HG02759 (cell line): ENCODE measurements around the gene TVP23A.
"Not testable (repeated sequence)": the region's sequence is repeated elsewhere in the genome, so short reads cannot be mapped to it uniquely, and the experiment has no call there.

Source experiments
- ATAC-seq: cut with Tn5 transposase; IDR thresholded peaks from one replicate; pipeline ENCODE4 v1.9.1; 2021; ENCODE audit warnings: mild to moderate bottlenecking, moderate library complexity; ENCODE audit not compliant: unreplicated experiment

TVP23A gene

GRCh38 chr16:10836174-10836853, 17.7 kb upstream of the TVP23A start:
- no peak for ATAC-seq

GRCh38 chr16:10835281-10835931, 16.8 kb upstream of the TVP23A start:
- ATAC-seq, result peak; percentile 72

- no peak for ATAC-seq
Measured at GRCh38 chr16:10834766-10835165, 16.2 kb upstream of the TVP23A start.

GRCh38 chr16:10834130-10834529, 15.5 kb upstream of the TVP23A start:
- ATAC-seq, result no peak

- no peak for ATAC-seq
Measured at GRCh38 chr16:10833271-10833670, 14.7 kb upstream of the TVP23A start.

- ATAC-seq, result no peak
Measured at GRCh38 chr16:10831894-10832886, 13.6 kb upstream of the TVP23A start.

- not testable (repeated sequence) for ATAC-seq
Measured at GRCh38 chr16:10830240-10830639, 11.6 kb upstream of the TVP23A start.

- not testable (repeated sequence) for ATAC-seq
Measured at GRCh38 chr16:10829390-10830098, 10.9 kb upstream of the TVP23A start.

- ATAC-seq, result no peak
Measured at GRCh38 chr16:10828851-10829366, 10.3 kb upstream of the TVP23A start.

- no peak for ATAC-seq
Measured at GRCh38 chr16:10827691-10828341, 9.2 kb upstream of the TVP23A start.

GRCh38 chr16:10824111-10824893, 5.7 kb upstream of the TVP23A start:
- ATAC-seq, result no peak

- no peak for ATAC-seq
Measured at GRCh38 chr16:10822702-10823101, 4.1 kb upstream of the TVP23A start.

GRCh38 chr16:10820546-10820945, 2.0 kb upstream of the TVP23A start:
- no peak for ATAC-seq

- no peak for ATAC-seq
Measured at GRCh38 chr16:10817514-10817913, 1.1 kb downstream of the TVP23A start.

- no peak for ATAC-seq
Measured at GRCh38 chr16:10813099-10813455, 5.5 kb downstream of the TVP23A start.

- ATAC-seq, result peak; percentile 73
Measured at GRCh38 chr16:10812312-10813098, 6.1 kb downstream of the TVP23A start.

- no peak for ATAC-seq
Measured at GRCh38 chr16:10809706-10810105, 8.9 kb downstream of the TVP23A start.

GRCh38 chr16:10808850-10809249, 9.7 kb downstream of the TVP23A start:
- no peak for ATAC-seq

- no peak for ATAC-seq
Measured at GRCh38 chr16:10808218-10808617, 10.4 kb downstream of the TVP23A start.
